Loucy (cell line): ENCODE results near the gene FOXL3.

Source experiments
- H2AFZ ChIP-seq: fragments of 200-600 bp; sonication (generic); 2 replicates; pipeline ENCODE4 v1.6.0; 2016; ENCODE audit warnings: antibody characterized with exemption, mild to moderate bottlenecking, low read length, moderate library complexity
- H3F3A ChIP-seq: fragments of 200-600 bp; 2 replicates; pipeline ENCODE4 v1.6.0; 2016; ENCODE audit warnings: antibody characterized with exemption, low read depth, mild to moderate bottlenecking
- H3K27me3 ChIP-seq: fragments of 200-600 bp; sonication (generic); 2 replicates; pipeline ENCODE4 v1.6.1; 2014; ENCODE audit warnings: low read length, mild to moderate bottlenecking; ENCODE audit not compliant: insufficient read depth, poor library complexity, severe bottlenecking
- H3K36me3 ChIP-seq: fragments of 200-600 bp; sonication (generic); 2 replicates; pipeline ENCODE4 v1.6.1; 2016; ENCODE audit warnings: low read length; ENCODE audit not compliant: insufficient read depth
- H3K4me1 ChIP-seq: fragments of 200-600 bp; sonication (generic); 2 replicates; pipeline ENCODE4 v1.5.1; 2014; ENCODE audit warnings: low read length, mild to moderate bottlenecking; ENCODE audit not compliant: insufficient read depth, poor library complexity, severe bottlenecking
- H3K4me2 ChIP-seq: fragments of 200-600 bp; sonication (generic); 2 replicates; pipeline ENCODE4 v1.6.0; 2014; ENCODE audit warnings: antibody characterized with exemption, low read length, low read depth, mild to moderate bottlenecking; ENCODE audit not compliant: poor library complexity, severe bottlenecking
- H3K4me3 ChIP-seq: fragments of 200-600 bp; sonication (generic); 2 replicates; pipeline ENCODE4 v1.5.1; 2014; ENCODE audit warnings: low read length, mild to moderate bottlenecking, mixed read lengths; ENCODE audit not compliant: poor library complexity, severe bottlenecking
- H3K79me2 ChIP-seq: fragments of 200-600 bp; sonication (generic); 2 replicates; pipeline ENCODE4 v1.6.1; 2014; ENCODE audit warnings: low read length; ENCODE audit not compliant: insufficient read depth
- H3K9ac ChIP-seq: fragments of 200-600 bp; sonication (generic); 2 replicates; pipeline ENCODE4 v1.6.0; 2014; ENCODE audit warnings: mild to moderate bottlenecking, low read depth, low read length, moderate library complexity; ENCODE audit not compliant: poor library complexity, severe bottlenecking
- H3K9me2 ChIP-seq: fragments of 200-600 bp; sonication (generic); replicated peaks from 2 replicates; pipeline ENCODE4 v1.6.1; 2016; ENCODE audit warnings: low read depth, low read length, mixed read lengths
- H3K9me3 ChIP-seq: fragments of 200-600 bp; sonication (generic); 2 replicates; pipeline ENCODE4 v1.6.1; 2014; ENCODE audit warnings: mild to moderate bottlenecking, antibody characterized with exemption, low read length, low read depth; ENCODE audit not compliant: insufficient read depth
- H4K20me1 ChIP-seq: fragments of 200-600 bp; sonication (generic); 2 replicates; pipeline ENCODE4 v1.6.0; 2014; ENCODE audit warnings: antibody characterized with exemption, low read length, mild to moderate bottlenecking; ENCODE audit not compliant: insufficient read depth, poor library complexity, severe bottlenecking
- CTCF ChIP-seq: fragments of 200-600 bp; sonication (generic); conservative IDR thresholded peaks from 2 replicates; pipeline ENCODE4 v1.5.1; 2014; ENCODE audit warnings: mild to moderate bottlenecking, antibody characterized with exemption, low read length
- EZH2phosphoT487 ChIP-seq: fragments of 200-600 bp; IDR thresholded peaks from 2 replicates; pipeline ENCODE4 v1.6.1; 2018; ENCODE audit warnings: antibody characterized with exemption, mild to moderate bottlenecking, moderate library complexity, borderline replicate concordance

The FOXL3 gene

GRCh38 chr7:270351-270983, 19.5 kb upstream of the FOXL3 start:
- H3K4me3 ChIP-seq = no peak overlapping the region
- H3K36me3 ChIP-seq = no peaks in the 10 kb centered on the region
- no peaks in the 10 kb centered on the region for H3F3A ChIP-seq
- H3K9me3 ChIP-seq = peaks cover 20% of the 10 kb centered on the region; the same call in 1 of the 2 replicates
- no peaks in the 10 kb centered on the region for H3K4me1 ChIP-seq
- no peak overlapping the region for H3K4me2 ChIP-seq
- H3K9ac ChIP-seq = no peak overlapping the region
- TF ChIP-seq EZH2phosphoT487 = no peak
- no peak for TF ChIP-seq CTCF
- H2AFZ ChIP-seq = no peak overlapping the region
- H4K20me1 ChIP-seq = no peaks in the 10 kb centered on the region
- H3K9me2 ChIP-seq = no peaks in the 10 kb centered on the region
- H3K27me3 ChIP-seq = no peaks in the 10 kb centered on the region
- no peaks in the 10 kb centered on the region for H3K79me2 ChIP-seq

- H3F3A ChIP-seq = no peaks in the 10 kb centered on the region
- H3K9ac ChIP-seq = no peak overlapping the region
- H3K9me2 ChIP-seq = no peaks in the 10 kb centered on the region
- no peak overlapping the region for H3K4me2 ChIP-seq
- H3K4me1 ChIP-seq = no peaks in the 10 kb centered on the region
- H3K27me3 ChIP-seq = no peaks in the 10 kb centered on the region
- H2AFZ ChIP-seq = no peak overlapping the region
- H3K9me3 ChIP-seq = peaks cover 26% of the 10 kb centered on the region; the same call in 1 of the 2 replicates
- H3K79me2 ChIP-seq = no peaks in the 10 kb centered on the region
- H3K36me3 ChIP-seq = no peaks in the 10 kb centered on the region
- no peak overlapping the region for H3K4me3 ChIP-seq
- no peaks in the 10 kb centered on the region for H4K20me1 ChIP-seq
- TF ChIP-seq EZH2phosphoT487 (no peak), CTCF (no peak)
Measured at GRCh38 chr7:271266-272107, 18.5 kb upstream of the FOXL3 start.

GRCh38 chr7:272108-272615, 17.8 kb upstream of the FOXL3 start:
- Histone ChIP-seq H3K4me1 (no peaks in the 10 kb centered on the region), H3F3A (no peaks in the 10 kb centered on the region), H4K20me1 (no peaks in the 10 kb centered on the region), H2AFZ (no peak overlapping the region), H3K4me2 (no peak overlapping the region), H3K79me2 (no peaks in the 10 kb centered on the region), H3K9ac (no peak overlapping the region), H3K36me3 (no peaks in the 10 kb centered on the region), H3K27me3 (no peaks in the 10 kb centered on the region), H3K9me3 (peaks cover 29% of the 10 kb centered on the region; the same call in 1 of the 2 replicates), H3K4me3 (no peak overlapping the region), H3K9me2 (no peaks in the 10 kb centered on the region)
- no peak for TF ChIP-seq CTCF
